Effector memory CD4-positive, alpha-beta T cell (primary cell): ENCODE data around the gene PMIS2.

Experiments
- DNase-seq, 3 donors: peaks; one replicate each; pipeline ENCODE4 v3.0.0-alpha.2; 2020
- H3K27ac ChIP-seq: 2 replicates; pipeline ENCODE4 v1.7.0; 2013; ENCODE audit warnings: mild to moderate bottlenecking, low read length, moderate library complexity; ENCODE audit not compliant: insufficient read depth, poor library complexity, severe bottlenecking
- H3K27me3 ChIP-seq: replicated peaks from 2 replicates; pipeline ENCODE4 v1.7.0; 2013; ENCODE audit warnings: mild to moderate bottlenecking, low read length; ENCODE audit not compliant: insufficient read depth, control insufficient read depth, poor library complexity, severe bottlenecking
- H3K36me3 ChIP-seq: 2 replicates; pipeline ENCODE4 v1.7.0; 2013; ENCODE audit warnings: mild to moderate bottlenecking, low read length, moderate library complexity; ENCODE audit not compliant: control insufficient read depth, insufficient read depth
- H3K4me1 ChIP-seq: 2 replicates; pipeline ENCODE4 v1.7.0; 2013; ENCODE audit warnings: low read length, mild to moderate bottlenecking; ENCODE audit not compliant: control insufficient read depth, insufficient read depth, poor library complexity, severe bottlenecking
- H3K4me3 ChIP-seq: 2 replicates; pipeline ENCODE4 v1.7.0; 2013; ENCODE audit warnings: low read length, low read depth, mild to moderate bottlenecking; ENCODE audit not compliant: insufficient read depth, poor library complexity, severe bottlenecking
- H3K9me3 ChIP-seq: 2 replicates; pipeline ENCODE4 v1.7.0; 2013; ENCODE audit warnings: mild to moderate bottlenecking, low read length, moderate library complexity; ENCODE audit not compliant: control insufficient read depth

The PMIS2 gene

DNA sequence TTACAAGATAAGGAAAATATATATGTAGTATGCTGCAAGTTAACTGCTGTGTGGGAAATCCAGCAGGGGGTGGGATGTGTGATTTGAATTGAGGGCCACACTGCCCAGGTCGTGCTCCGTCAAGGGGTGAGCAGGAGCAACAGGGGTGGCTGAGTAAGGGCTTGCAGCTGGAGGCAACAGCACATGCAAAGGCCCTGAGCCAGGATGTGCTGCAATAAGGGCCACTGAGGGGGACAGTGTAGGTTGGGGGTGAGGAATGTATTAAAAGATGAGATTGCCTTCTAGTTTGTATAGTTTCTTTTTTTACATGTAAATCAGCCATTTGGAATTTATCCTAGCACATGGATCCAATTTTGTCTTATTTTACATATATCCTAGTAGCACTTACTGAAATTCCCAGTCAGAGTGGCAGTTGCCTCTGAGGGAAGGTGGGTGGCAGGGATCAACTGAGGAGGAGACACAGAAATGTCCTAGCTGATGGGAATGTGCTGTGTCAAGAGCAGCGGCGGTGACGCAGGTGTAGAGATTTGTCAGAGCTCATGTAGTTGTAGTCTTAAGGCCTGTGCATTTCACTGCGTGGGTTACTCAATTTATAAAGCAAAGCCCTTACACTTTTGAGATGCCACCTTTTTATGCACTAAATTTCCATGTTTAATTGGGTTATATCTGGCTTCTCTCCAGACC is 37.5 kb downstream of the PMIS2 start:
- Histone ChIP-seq H3K4me1 (peaks cover 5% of the 10 kb centered on the region), H3K27me3 (no peaks in the 10 kb centered on the region), H3K9me3 (no peaks in the 10 kb centered on the region), H3K27ac (no peak overlapping the region), H3K36me3 (peaks cover 10% of the 10 kb centered on the region), H3K4me3 (no peak overlapping the region)
- DNase-seq, result no peak

DNA sequence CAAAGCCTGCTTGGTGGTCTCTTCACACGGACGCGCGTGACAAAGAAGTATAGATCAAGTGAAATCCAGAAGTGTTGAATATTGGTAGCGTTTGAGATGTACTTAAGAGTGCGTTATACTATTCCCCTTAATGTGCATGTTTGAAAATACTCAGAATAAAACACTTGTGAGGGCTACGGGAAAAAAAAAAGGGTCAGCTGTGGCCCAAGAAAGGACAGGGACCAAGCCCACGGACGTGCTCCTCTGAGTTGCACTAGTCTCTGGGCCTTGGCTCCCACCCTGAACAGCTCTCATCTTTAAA is 42.2 kb downstream of the PMIS2 start:
- no peaks in the 10 kb centered on the region for H3K9me3 ChIP-seq
- peaks cover 23% of the 10 kb centered on the region for H3K36me3 ChIP-seq
- no peak for DNase-seq
- H3K27ac ChIP-seq, result peak overlapping the region; percentile 78
- H3K4me3 ChIP-seq, result peak overlapping the region; percentile 78
- H3K4me1 ChIP-seq, result peaks cover 13% of the 10 kb centered on the region
- H3K27me3 ChIP-seq, result no peaks in the 10 kb centered on the region

DNA sequence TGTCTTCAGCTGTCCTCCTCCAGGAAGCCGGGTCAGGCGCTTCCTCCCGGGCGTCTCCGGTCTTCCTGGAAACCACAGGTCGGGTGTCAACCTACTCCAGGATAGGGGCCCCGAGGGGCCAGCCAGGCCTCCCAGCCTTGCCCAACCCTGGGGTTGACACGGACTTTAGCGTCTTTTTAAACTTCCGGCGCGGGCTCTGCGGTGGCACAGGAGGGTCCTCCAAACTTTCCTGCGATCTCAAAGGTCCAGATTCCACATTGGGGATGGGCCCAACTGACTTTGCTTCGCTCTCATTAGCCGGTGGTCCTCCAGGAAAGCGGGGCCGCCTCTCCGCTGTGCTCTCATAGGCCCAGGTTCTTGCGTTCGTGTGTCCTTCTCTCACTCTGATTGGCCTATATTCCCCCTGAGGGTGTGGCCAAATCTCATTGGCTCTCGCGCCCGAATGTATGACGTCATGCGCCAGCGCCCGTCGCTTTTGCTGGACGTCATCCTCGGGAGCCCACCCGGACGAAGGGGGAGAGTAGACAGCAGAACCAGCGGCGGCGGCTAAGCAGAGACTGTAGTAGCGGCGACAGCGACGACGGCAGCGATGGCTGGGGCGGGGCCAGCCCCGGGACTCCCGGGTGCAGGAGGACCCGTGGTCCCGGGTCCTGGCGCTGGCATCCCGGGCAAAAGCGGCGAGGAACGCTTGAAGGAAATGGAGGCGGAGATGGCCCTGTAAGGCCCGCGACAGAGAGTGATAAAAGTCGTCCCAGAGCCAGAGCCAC is 42.8 kb downstream of the PMIS2 start, which contains the start of gene RBM42:
RBM42 (plus strand) TSS at position 472 of the 767 bp plus-strand sequence; CDS start at position 590, 118 bp downstream.
- peak within 1 kb of the TSS; percentile 78 for H3K4me3 ChIP-seq
- H3K4me1 ChIP-seq, result peaks cover 13% of the 10 kb centered on the region
- H3K9me3 ChIP-seq, result no peaks in the 10 kb centered on the region
- peak; percentile 94 to 96 (median 96) for DNase-seq
- H3K36me3 ChIP-seq, result peaks cover 28% of the 10 kb centered on the region
- no peaks in the 10 kb centered on the region for H3K27me3 ChIP-seq
- H3K27ac ChIP-seq, result peak within 1 kb of the TSS; percentile 78

DNA sequence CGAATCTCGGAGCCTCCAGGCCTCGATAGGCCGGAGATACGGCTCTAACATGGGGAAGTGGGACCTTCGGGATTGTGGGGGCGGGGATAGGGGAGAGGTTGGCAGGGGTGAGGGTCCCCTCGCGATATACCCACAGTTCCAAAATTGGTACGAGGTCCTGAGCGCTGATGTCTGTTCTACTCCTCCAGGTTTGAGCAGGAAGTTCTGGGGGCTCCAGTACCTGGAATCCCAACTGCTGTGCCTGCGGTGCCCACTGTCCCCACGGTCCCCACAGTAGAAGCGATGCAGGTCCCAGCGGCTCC is 43.3 kb downstream of the PMIS2 start:
- DNase-seq, result no peak

DNA sequence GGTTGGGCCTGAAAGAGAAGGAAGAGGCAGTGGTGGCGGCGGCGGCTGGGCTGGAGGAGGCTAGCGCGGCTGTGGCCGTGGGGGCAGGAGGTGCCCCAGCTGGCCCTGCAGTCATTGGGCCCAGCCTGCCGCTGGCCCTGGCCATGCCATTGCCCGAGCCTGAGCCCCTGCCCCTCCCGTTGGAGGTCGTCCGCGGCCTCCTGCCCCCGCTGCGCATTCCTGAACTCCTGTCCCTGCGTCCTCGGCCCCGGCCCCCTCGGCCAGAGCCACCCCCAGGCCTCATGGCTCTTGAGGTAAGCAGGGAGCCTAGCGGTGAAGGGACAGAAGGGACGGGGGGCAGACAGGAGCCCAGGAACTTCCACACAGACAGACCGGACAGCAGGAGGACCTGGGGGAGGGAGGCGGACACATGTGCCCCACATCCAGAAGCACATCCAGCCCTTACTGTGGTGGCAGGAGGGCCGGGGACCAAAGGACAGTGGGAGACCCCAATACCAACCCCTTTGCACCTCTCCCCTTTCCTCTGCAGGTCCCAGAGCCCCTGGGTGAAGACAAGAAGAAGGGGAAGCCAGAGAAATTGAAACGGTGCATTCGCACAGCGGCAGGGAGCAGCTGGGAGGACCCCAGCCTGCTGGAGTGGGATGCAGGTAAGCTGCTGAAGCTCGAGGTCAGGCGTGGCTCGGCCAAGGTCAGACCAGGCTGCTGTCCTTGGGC is 47.9 kb downstream of the PMIS2 start:
- Histone ChIP-seq H3K4me3 (no peak overlapping the region), H3K36me3 (peaks cover 66% of the 10 kb centered on the region), H3K9me3 (no peaks in the 10 kb centered on the region), H3K4me1 (peaks cover 7% of the 10 kb centered on the region), H3K27me3 (no peaks in the 10 kb centered on the region), H3K27ac (no peak overlapping the region)
- no peak for DNase-seq

More for the DNA sequence above, 43.3 kb downstream of the PMIS2 start:
- peaks cover 13% of the 10 kb centered on the region for H3K4me1 ChIP-seq
- no peaks in the 10 kb centered on the region for H3K9me3 ChIP-seq
- peak overlapping the region; percentile 78 for H3K27ac ChIP-seq
- H3K4me3 ChIP-seq, result peak overlapping the region; percentile 78
- peaks cover 34% of the 10 kb centered on the region for H3K36me3 ChIP-seq
- H3K27me3 ChIP-seq, result no peaks in the 10 kb centered on the region

DNA sequence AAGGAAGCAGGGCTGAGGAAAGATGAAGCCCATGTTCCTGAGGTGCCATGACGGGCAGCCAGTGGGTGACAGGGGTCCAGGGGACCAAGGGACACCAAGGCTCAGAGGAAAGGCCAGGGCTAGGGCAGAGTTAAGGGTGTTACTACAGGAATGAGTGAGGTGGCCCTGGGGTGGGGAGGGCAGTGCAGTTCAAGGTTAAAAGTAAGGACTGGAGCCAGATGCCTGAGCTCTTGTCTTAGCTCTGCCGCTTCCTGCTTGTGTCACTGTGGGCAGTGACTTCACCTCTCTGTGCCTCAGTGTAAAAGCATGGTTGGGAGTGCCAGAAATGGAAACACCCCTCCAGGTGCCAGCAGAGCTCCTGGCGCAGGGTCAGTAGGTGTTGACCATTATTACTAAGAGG is 50.7 kb downstream of the PMIS2 start:
- Histone ChIP-seq H3K4me3 (no peak overlapping the region), H3K27ac (no peak overlapping the region), H3K27me3 (no peaks in the 10 kb centered on the region), H3K36me3 (peaks cover 59% of the 10 kb centered on the region), H3K9me3 (no peaks in the 10 kb centered on the region), H3K4me1 (peaks cover 4% of the 10 kb centered on the region)
- no peak for DNase-seq
